ENCODE measurements around the gene TALDO1.
A peak's percentile ranks its signal among the peaks of the same experiment; 100 is the strongest.

TALDO1 gene

GRCh38 chr11:788953-789940 lies 42.0 kb downstream of the TALDO1 start:
- no peak for DNase-seq

DNA sequence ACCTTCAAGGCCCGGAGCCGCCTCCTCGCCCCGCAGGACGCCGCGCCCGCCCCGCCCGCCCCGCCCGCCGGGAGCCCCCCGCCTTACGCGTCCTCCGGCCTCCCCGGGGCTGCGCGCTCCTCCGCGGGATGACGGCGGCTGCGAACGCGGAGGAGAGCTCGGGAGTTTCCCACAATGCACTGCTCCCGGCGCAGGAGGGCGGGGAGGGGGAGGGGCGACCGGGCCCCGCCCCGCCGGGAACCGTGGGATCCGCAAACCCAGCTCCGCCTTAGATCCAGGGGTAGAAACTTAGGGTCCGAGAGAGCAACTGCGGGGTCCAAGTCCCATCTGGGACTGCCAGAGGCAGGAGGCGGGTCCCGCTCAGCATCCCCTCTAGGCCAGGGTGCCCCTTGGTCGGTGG lies 42.7 kb downstream of the TALDO1 start, which contains the start of gene CEND1:
Gene CEND1, minus strand, starts transcription at position 148 of the 400 bp plus-strand sequence. CDS start 1,514 bp downstream, outside the sequence.
- DNase-seq: peak; percentile 43

DNA sequence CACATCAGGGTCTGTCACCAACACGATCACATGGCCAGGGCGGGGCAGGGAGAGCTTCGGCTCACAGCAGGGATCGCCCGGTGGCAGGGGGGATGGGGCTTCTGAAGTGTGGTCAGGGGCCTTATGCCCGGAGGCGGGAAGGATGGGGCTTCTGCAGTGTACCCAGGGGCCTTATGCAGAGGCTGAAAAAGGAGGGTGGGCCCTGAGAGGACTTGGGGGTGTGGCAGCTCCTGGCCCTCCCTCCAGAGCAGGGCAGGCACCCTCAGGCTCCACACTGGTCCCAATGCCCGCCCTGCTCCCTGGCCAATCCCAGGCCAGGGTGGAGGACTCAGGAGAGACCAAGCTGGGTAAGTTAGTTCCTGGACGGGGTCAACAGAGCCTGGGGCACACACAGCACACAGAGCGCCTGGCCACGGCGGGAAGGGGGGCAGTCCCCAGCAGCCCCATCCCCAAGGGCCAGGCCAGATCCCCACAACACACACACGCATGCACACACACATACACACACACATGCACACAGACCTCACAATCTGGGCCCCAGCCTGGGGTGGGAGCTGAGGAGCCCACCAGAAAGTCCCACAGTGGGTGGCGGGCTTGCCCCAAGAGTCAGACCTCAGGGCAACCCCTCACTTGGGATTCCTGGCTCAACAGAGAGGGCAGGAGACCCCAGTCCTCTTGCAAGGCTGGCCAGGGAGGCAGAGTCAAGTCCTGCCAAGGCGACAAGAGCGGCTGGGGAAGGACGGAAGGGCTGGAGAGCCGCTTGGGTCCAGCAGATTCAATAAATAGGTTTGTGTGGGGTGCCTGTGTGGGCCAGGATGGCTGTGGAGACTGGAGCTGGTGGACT lies 43.7 kb downstream of the TALDO1 start:
- DNase-seq: no peak

DNA sequence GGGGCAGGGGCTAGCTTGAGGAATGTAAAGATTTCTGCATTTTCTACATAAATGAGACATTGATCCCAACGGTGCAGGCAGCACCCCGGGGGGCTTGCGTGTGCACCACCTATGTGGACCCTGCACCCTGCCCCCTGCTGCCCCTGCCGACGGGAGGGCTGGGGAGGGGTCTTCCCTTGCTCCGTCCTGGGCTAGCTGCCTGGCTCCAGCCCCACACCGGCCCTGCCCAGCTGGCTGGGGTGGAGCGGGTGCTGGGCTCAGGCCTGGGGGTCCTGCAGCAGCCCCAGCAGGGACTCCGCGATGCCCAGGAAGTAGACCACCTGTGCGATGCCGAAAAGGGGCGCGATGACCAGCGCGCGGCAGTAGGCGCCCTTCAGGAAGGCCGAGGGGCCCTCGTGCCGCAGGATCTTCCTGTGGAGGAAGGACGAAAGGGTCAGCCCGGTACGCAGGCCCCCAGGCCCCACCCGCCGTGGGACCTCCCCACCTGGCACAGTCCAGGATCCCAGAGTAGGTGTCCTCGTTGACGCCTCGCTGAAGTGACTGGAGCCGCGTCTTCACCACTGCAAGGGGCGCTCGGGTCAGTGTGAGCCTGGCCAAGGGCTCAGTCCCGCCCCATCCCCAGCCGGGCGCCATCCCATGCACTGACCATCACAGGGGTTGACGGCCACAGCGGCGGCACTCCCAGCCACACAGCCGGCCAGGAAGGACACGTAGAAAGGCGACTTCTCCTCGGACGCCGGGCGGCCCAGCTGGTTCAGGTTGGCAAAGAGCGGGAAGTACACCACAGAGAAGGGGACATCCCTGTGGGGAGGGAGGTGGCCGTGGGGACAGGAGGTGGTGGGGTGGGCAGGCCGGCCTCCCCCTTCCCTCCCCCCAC lies 44.6 kb downstream of the TALDO1 start:
- no peak for DNase-seq

- no peak for DNase-seq
These were observed 45.2 kb downstream of the TALDO1 start for GRCh38 chr11:792535-792821.

GRCh38 chr11:792873-793272 lies 45.6 kb downstream of the TALDO1 start:
- no peak for DNase-seq

DNA sequence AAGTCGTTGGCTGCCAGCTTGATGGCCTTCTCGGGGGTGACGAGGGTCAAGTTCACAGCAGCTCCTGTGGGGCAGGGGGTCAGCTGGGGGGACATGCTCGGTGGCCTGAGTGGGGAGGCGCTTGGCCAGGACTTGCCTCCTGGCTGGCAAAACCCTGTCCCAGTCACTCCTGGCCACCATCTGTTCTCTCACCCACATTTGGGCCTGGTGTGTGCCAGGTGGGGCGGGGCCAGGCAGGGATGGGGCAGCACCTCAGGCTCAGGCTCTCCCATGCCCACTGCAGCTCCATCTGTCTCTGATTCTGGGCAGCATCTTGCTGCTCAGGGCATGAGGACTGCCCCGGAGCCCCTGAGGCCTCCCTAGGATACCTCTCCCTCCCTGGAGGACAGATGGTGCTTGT lies 46.3 kb downstream of the TALDO1 start:
- DNase-seq: no peak

DNA sequence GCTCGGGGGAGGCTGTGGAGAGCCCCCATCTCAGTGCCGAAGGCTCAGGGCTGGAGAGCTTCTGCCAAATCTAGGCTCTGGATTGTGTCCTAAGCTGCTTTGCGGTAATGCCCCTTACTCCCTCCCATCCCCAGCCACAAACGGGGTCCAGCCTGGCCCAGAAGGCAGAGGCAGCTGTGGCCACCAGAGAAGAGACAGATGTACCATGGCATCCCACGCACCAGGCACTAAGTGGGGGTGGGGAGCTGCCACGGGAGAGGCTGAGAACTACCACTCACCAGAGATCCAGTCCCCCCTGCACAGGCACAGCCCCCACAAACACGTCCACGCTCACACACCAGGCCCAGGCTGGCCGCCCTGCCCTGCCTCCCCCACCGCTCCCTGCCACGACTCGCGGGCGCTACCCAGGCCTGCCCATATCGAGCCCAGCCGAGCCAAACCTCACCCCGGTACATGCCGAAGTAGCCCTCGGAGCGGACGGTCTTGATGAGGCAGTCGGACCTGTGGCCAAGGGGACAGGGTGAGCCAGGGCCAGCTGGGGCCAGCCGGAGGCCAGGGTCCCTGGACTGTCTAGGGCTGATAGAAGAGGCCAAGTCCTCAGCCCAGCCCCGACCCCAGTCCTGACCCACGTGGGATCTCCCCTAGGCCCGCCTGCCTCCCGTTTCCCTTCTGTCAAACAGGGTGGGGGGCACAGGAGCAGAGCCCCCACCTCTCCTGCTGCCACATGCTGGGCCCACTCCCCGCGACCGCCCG lies 46.9 kb downstream of the TALDO1 start:
- no peak for DNase-seq

GRCh38 chr11:794766-795633 lies 47.7 kb downstream of the TALDO1 start:
- DNase-seq: no peak

DNA sequence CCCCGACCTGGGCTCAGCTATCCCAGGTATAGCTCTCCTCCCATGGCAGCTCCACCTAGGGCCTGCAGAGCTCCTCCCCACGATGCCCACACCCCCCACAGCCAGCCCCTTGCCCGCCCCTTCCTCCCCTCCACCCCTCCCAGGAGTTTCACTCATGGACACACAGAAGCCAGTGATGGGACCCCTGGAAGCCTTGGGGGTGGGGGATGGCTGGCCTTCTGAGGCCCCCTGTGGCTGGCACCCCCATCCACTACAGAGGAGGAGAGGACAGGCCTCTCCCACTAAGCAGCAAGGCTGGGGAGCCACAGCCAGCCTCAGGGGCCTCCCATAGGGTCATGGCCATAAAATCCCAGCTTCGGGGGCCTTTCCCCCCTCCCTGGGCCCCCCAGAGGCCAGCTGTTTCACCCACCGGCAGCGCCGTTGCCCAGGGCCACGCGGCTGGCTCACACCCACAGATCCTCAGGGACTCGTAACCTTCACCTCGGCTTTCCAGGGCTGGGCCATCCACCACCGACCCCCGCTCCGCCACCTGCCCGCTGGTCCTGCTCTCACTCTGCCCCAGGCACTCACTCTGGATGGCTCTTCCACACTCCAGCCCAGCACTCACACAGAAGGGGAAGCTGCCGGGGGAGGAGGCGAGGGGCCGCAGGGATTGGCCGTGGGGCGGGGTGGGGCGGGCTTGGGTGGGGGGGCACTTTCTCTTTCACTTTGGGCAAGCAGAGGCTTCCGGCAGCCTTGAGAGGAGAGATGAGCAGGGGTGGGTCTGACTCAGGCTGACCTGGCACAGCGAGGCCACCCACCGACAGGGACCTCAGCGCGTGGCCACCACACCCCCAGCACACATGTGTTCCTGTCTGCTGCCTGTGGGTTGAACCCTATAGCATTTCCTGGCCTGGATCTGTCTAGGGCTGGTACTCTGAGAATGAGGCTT lies 48.6 kb downstream of the TALDO1 start:
- DNase-seq: peak; percentile 81

GRCh38 chr11:796565-797295 lies 49.5 kb downstream of the TALDO1 start:
- no peak for DNase-seq

DNA sequence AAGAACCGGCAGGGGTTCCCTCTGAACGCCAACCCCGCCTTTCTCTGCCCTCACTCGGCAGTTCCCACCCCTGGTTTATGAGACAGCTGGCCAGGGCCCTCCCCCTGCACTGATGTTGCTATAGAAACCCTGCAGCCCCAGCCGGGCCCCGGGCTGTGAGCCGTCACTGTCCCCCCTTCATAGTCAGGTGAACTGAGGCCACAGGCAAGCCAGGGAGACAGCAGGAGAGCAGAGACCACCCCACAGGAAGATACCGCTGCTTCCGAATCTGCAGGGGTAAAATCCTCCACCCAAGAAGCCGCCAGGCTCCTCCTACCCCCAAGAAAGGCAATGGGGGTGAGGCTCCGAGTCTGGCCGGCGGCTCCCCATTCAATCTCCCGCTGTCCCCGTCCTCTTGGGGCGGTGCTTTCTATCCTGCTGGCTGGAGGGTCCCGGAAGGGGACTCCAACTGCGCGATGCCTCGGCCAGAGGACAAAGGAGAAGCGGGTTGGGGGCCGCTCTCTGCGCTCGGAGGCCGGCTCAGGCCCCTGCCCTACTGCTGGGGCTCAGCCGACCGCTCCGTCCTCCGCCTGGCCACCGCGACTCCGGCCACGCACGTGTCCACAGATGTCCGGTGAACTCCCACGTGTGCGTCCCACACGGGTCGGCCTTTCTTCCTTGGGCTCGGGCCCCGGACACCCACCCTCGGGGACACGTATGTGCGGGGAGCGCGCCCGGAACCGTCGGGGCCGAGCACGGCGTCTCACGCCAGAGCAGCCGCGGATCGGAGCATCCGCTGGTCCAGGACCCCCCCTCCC lies 50.2 kb downstream of the TALDO1 start:
- peak; percentile 78 for DNase-seq

DNA sequence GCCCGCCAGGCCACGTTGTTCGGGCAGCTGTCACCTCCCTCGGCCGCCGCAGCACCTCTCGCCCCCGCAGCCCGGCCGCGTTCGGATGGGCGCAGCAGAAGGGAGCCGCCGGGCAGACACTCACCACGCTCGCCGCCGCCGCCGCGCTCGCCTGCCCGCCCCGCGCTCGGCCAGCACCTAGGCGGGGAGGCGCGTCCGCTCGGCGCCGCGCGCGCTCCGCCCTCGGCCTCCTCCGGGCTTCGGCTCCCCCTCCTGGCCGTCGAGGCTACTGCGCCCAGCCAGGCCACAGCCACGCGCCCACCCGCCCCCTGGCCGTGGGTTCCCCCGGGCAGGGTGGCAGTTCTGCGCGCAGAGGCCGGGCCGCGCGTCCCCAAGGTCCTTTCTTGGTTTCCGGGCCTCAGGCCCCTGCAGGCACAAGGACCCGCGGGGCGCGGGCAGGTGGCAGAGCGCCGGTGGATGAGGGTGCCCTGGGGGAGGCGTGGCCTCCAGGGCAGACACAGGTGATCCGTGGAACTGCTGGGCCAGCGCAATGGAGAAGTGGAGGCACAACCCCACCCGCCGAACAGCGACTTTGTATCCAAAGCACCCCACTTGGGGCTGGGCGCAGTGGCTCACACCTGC lies 50.9 kb downstream of the TALDO1 start, which contains the start of gene SLC25A22:
Gene SLC25A22, minus strand, starts transcription at position 189 of the 621 bp plus-strand sequence. CDS start 3,275 bp downstream, outside the sequence.
- peak; percentile 88 for DNase-seq

GRCh38 chr11:799641-800316 lies 52.5 kb downstream of the TALDO1 start:
- DNase-seq: no peak

DNA sequence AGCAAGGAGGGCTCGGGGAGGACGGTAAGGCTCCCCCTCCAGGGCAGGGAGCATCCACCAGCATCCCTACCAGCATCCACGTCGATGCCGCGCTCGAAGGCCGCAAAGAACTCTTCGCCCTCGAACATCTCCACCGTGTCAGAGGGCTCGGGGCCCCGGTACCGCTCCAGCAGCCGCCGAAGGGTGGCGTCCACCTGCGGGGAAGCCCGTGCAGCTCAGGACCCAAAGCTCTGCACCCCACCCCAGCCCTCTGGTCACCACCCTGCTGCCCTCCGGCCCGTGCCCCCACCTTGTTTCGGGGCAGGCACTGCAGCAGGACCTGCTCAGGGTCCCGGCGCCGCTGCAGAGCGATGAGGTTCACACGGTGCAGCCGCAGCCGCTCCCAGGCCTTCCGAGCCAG lies 53.2 kb downstream of the TALDO1 start:
- no peak for DNase-seq

GRCh38 chr11:801097-801780 lies 54.0 kb downstream of the TALDO1 start:
- DNase-seq: no peak

Measured in activated naive CD4-positive, alpha-beta T cell treated with anti-CD3 and anti-CD28 coated beads, Interleukin-2, amount 50 U/mL, for 16 hours (primary cell).